GM21717 (cell line): Measurements from ENCODE around the gene HOXA9.

Experiments used
- ATAC-seq: cut with Tn5 transposase; IDR thresholded peaks from one replicate; pipeline ENCODE4 v1.9.1; 2021; ENCODE audit warnings: mild to moderate bottlenecking, moderate library complexity; ENCODE audit not compliant: unreplicated experiment

HOXA9 gene

GRCh38 chr7:27188386-27189294, 23.3 kb upstream of the HOXA9 start:
- no peak for ATAC-seq

GRCh38 chr7:27187475-27188385, 22.4 kb upstream of the HOXA9 start:
- no peak for ATAC-seq

GRCh38 chr7:27186668-27187474, 21.5 kb upstream of the HOXA9 start:
- no peak for ATAC-seq

- no peak for ATAC-seq
These were observed 20.7 kb upstream of the HOXA9 start for GRCh38 chr7:27185854-27186667.

- ATAC-seq, result no peak
These were observed 19.9 kb upstream of the HOXA9 start, which contains the start of gene HOXA11 for GRCh38 chr7:27185013-27185853. Gene HOXA11 (minus strand): TSS chr7:27185232. CDS start chr7:27185144, 88 bp downstream.

- ATAC-seq, result no peak
These were observed 19.1 kb upstream of the HOXA9 start for GRCh38 chr7:27184337-27185012.

GRCh38 chr7:27183682-27184336, 18.5 kb upstream of the HOXA9 start:
- no peak for ATAC-seq

GRCh38 chr7:27182861-27183681, 17.7 kb upstream of the HOXA9 start:
- no peak for ATAC-seq

- no peak for ATAC-seq
These were observed 17.0 kb upstream of the HOXA9 start for GRCh38 chr7:27182285-27182841.

GRCh38 chr7:27181795-27182275, 16.5 kb upstream of the HOXA9 start:
- ATAC-seq, result no peak

- ATAC-seq, result no peak
These were observed 15.4 kb upstream of the HOXA9 start for GRCh38 chr7:27180431-27181420.

GRCh38 chr7:27179503-27180430, 14.4 kb upstream of the HOXA9 start:
- ATAC-seq, result no peak

GRCh38 chr7:27179030-27179429, 13.7 kb upstream of the HOXA9 start:
- ATAC-seq, result no peak

- ATAC-seq, result no peak
These were observed 13.0 kb upstream of the HOXA9 start for GRCh38 chr7:27178366-27178765.
